ENCODE data around the gene TSPAN18.

DNA sequence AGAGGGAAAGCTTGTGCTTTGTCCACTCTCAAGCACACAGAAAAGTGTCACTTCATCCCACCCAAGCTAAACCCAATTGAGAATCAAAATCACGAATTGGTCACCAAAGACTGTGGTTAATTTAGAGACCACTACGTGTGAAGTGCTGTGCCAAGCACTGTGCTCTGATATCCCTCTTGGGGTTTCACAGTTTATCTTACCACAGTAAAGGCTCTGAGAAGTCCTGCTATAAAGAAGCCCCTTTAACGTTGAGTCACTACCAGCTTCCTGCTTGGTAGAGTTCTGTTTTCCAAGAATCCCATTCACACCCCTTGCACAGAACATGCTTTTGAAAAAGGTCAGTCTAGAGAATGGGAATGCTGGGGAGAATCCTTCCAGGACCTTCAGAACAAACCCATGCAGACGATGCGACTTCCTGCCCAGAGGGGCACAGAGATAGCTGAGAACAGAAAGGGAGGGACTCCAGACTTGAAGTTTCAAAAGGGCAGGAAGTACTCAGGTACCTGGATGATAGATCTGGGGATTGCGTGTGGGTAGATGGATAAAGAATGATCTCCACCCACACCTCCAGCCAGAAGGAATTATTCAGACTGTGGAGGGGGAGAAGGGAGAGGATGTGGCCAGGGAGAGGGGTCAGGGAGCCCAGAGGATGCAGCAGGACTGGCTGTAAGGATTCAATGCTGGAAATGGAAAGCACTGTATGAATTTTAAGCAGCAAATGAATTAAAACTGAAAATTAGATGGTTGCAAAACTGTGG lies 18.1 kb upstream of the TSPAN18 start:
- TF ChIP-seq, protein P1, sequence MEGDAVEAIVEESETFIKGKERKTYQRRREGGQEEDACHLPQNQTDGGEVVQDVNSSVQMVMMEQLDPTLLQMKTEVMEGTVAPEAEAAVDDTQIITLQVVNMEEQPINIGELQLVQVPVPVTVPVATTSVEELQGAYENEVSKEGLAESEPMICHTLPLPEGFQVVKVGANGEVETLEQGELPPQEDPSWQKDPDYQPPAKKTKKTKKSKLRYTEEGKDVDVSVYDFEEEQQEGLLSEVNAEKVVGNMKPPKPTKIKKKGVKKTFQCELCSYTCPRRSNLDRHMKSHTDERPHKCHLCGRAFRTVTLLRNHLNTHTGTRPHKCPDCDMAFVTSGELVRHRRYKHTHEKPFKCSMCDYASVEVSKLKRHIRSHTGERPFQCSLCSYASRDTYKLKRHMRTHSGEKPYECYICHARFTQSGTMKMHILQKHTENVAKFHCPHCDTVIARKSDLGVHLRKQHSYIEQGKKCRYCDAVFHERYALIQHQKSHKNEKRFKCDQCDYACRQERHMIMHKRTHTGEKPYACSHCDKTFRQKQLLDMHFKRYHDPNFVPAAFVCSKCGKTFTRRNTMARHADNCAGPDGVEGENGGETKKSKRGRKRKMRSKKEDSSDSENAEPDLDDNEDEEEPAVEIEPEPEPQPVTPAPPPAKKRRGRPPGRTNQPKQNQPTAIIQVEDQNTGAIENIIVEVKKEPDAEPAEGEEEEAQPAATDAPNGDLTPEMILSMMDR (IDR thresholded peaks at IDR 0.05): no peak
- TF ChIP-seq EP300 (IDR thresholded peaks at IDR 0.05): no peak
